PC-9 (cell line): ENCODE results near the gene ENO1. TPM values are rescaled to one million over a fixed set of nuclear protein-coding genes. Genes with fewer than 3 reads are reported as not detected.

ENCODE experiments used
- BruUV-seq: library from RNA; stranded (reverse); fragments of 400-500 nt; replicated peaks from 2 replicates; lab custom pipeline; 2021; lab: Mats Ljungman, UMichigan
- CTCF ChIA-PET: fragments of 300-600 bp; sonication (Branson Sonifier 250); formaldehyde crosslinking; loops from one replicate; lab custom pipeline; 2022; ENCODE audit warnings: antibody characterized with exemption; lab: Charles Lee
- POLR2A ChIA-PET: fragments of 300-600 bp; sonication (Branson Sonifier 250); formaldehyde crosslinking; loops from one replicate; lab custom pipeline; 2022; ENCODE audit warnings: antibody characterized with exemption; ENCODE audit not compliant: unreplicated experiment; lab: Charles Lee
- DNase-seq, 2 experiments: peaks; one replicate each; pipeline versions ENCODE4 v3.0.0 to v3.0.0-alpha.2; 2015 to 2022; ENCODE audit warnings: mixed read lengths in 1 of 2
- H2AFZ ChIP-seq: fragments of 200-600 bp; sonication (generic); 2 replicates; pipeline ENCODE4 v1.8.1; 2017; ENCODE audit warnings: antibody characterized with exemption
- H3F3A ChIP-seq: fragments of 200-600 bp; sonication (generic); 2 replicates; pipeline ENCODE4 v1.8.1; 2017; ENCODE audit warnings: antibody characterized with exemption, mild to moderate bottlenecking, low read depth; ENCODE audit not compliant: insufficient read depth
- H3K27ac ChIP-seq: fragments of 200-600 bp; sonication (generic); 2 replicates; pipeline ENCODE4 v1.6.1; 2016; ENCODE audit warnings: mixed run types
- H3K27me3 ChIP-seq: fragments of 200-600 bp; sonication (generic); 2 replicates; pipeline ENCODE4 v1.6.1; 2016; ENCODE audit warnings: low read depth, mixed run types; ENCODE audit not compliant: insufficient read depth
- H3K36me3 ChIP-seq: fragments of 200-600 bp; sonication (generic); 2 replicates; pipeline ENCODE4 v1.6.1; 2016; ENCODE audit warnings: low read depth, mixed run types
- H3K4me1 ChIP-seq: fragments of 200-600 bp; sonication (generic); replicated peaks from 2 replicates; pipeline ENCODE4 v1.6.1; 2016; ENCODE audit warnings: mixed run types; ENCODE audit not compliant: insufficient read depth
- H3K4me2 ChIP-seq: fragments of 200-600 bp; sonication (generic); 2 replicates; pipeline ENCODE4 v1.6.1; 2017; ENCODE audit warnings: mixed run types
- H3K4me3 ChIP-seq: fragments of 200-600 bp; sonication (generic); 2 replicates; pipeline ENCODE4 v1.6.1; 2016; ENCODE audit warnings: mixed run types
- H3K79me2 ChIP-seq: fragments of 200-600 bp; sonication (generic); 2 replicates; pipeline ENCODE4 v1.6.1; 2017; ENCODE audit warnings: low read depth, mixed run types
- H3K9me2 ChIP-seq: fragments of 200-600 bp; sonication (generic); 2 replicates; pipeline ENCODE4 v1.8.1; 2017; ENCODE audit warnings: mild to moderate bottlenecking; ENCODE audit not compliant: insufficient read depth
- H3K9me3 ChIP-seq: fragments of 200-600 bp; sonication (generic); 2 replicates; pipeline ENCODE4 v1.8.1; 2016; ENCODE audit warnings: low read depth; ENCODE audit not compliant: insufficient read depth
- H4K20me1 ChIP-seq: fragments of 200-600 bp; sonication (generic); 2 replicates; pipeline ENCODE4 v1.8.1; 2017; ENCODE audit not compliant: insufficient read depth
- CTCF ChIP-seq: fragments of 200-600 bp; sonication (generic); conservative IDR thresholded peaks from 2 replicates; pipeline ENCODE4 v1.6.1; 2017; ENCODE audit warnings: mixed run types, antibody characterized with exemption, mild to moderate bottlenecking, moderate library complexity
- EZH2 ChIP-seq: fragments of 200-600 bp; sonication (generic); IDR thresholded peaks from 2 replicates; pipeline ENCODE4 v1.8.0; 2017; ENCODE audit warnings: antibody characterized with exemption, low read depth
- intact Hi-C: fragments of 100-400 bp; cut with micrococcal nuclease; formaldehyde crosslinking; loops from one replicate; pipeline ENCODE4 v1.10.0; 2022; ENCODE audit not compliant: unreplicated experiment
- total RNA-seq: library from RNA; stranded (reverse); gene quantifications from 2 replicates; pipeline ENCODE4 v1.2.3, GENCODE V29; 2021

The ENO1 gene
- total RNA-seq, 1 experiment from 2014 or later, result 1,902 TPM

GRCh38 chr1:8866173-8866791 lies 12.2 kb downstream of the ENO1 start:
- Histone ChIP-seq H2AFZ (no peak overlapping the region), H3K4me1 (no peaks in the 10 kb centered on the region), H3K79me2 (peaks cover 36% of the 10 kb centered on the region), H3K27ac (no peak overlapping the region), H3F3A (peaks cover 98% of the 10 kb centered on the region), H4K20me1 (peaks cover 86% of the 10 kb centered on the region), H3K4me2 (no peak overlapping the region), H3K9me2 (no peaks in the 10 kb centered on the region), H3K4me3 (no peak overlapping the region), H3K9me3 (no peaks in the 10 kb centered on the region), H3K36me3 (peaks cover 65% of the 10 kb centered on the region), H3K27me3 (no peaks in the 10 kb centered on the region)
- intact Hi-C loops, result no loop called here
- CTCF ChIA-PET, result interaction anchor here (0.5 to 0.7 kb wide), 3 partner anchors 9 to 500 kb away, joined by 3 to 7 read pairs (median 3); no protein-coding TSS in a partner anchor
- no TSS peak for BruUV-seq
- POLR2A ChIA-PET, result interaction anchor here (0.6 kb wide), 2 partner anchors 314 to 885 kb away, joined by 3 to 6 read pairs; no protein-coding TSS in a partner anchor
- TF ChIP-seq CTCF (no peak), EZH2 (no peak)
- DNase-seq, result no peak

- peaks cover 21% of the 10 kb centered on the region for H3K79me2 ChIP-seq
- no peak for DNase-seq
- no peak overlapping the region for H3K4me3 ChIP-seq
- H3K9me3 ChIP-seq, result no peaks in the 10 kb centered on the region
- H3K4me1 ChIP-seq, result no peaks in the 10 kb centered on the region
- intact Hi-C loops, result no loop called here
- H3K36me3 ChIP-seq, result peaks cover 52% of the 10 kb centered on the region
- peaks cover 98% of the 10 kb centered on the region for H3F3A ChIP-seq
- no peak for TF ChIP-seq EZH2
- no peak for TF ChIP-seq CTCF
- H3K27ac ChIP-seq, result no peak overlapping the region
- H3K9me2 ChIP-seq, result no peaks in the 10 kb centered on the region
- H3K4me2 ChIP-seq, result no peak overlapping the region
- no peaks in the 10 kb centered on the region for H3K27me3 ChIP-seq
- POLR2A ChIA-PET, result no interaction called here
- BruUV-seq, result no TSS peak
- peaks cover 85% of the 10 kb centered on the region for H4K20me1 ChIP-seq
- no peak overlapping the region for H2AFZ ChIP-seq
- CTCF ChIA-PET, result no interaction called here
Measured at GRCh38 chr1:8864713-8865344, 13.7 kb downstream of the ENO1 start.

- no peak overlapping the region for H2AFZ ChIP-seq
- H3K4me3 ChIP-seq, result no peak overlapping the region
- no peaks in the 10 kb centered on the region for H3K9me2 ChIP-seq
- peaks cover 83% of the 10 kb centered on the region for H4K20me1 ChIP-seq
- peaks cover 98% of the 10 kb centered on the region for H3F3A ChIP-seq
- no peak for DNase-seq
- H3K9me3 ChIP-seq, result no peaks in the 10 kb centered on the region
- peaks cover 12% of the 10 kb centered on the region for H3K79me2 ChIP-seq
- H3K36me3 ChIP-seq, result peaks cover 43% of the 10 kb centered on the region
- ChIA-PET POLR2A (no interaction called here), CTCF (no interaction called here)
- no peak overlapping the region for H3K27ac ChIP-seq
- 0 out of 2 replicates have a peak, but pooled peaks cover 5% of the 10 kb centered on the region for H3K4me1 ChIP-seq
- BruUV-seq, result no TSS peak
- intact Hi-C loops, result no loop called here
- H3K27me3 ChIP-seq, result no peaks in the 10 kb centered on the region
- no peak for TF ChIP-seq CTCF
- no peak for TF ChIP-seq EZH2
- H3K4me2 ChIP-seq, result no peak overlapping the region
Measured at GRCh38 chr1:8863794-8864233, 14.7 kb downstream of the ENO1 start.
